Uterus (tissue), 2 donors: Measurements from ENCODE around the gene TOLLIP.

Experiments used
- POLR2A ChIP-seq, 2 donors: fragments of 450-650 bp; IDR thresholded peaks; one replicate each; pipeline ENCODE4 v1.6.1; 2016; ENCODE audit warnings: antibody characterized with exemption in 2 of 2, mild to moderate bottlenecking in 1 of 2, moderate library complexity in 1 of 2
- TF ChIP-seq, protein P1 (sequence below), 4 experiments: fragments of 200-600 bp in 2 of 4; fragments of 450-650 bp in 2 of 4; sonication (generic) in 2 of 4; IDR thresholded peaks; one replicate each; pipeline ENCODE4 v1.5.1; 2016 to 2019; ENCODE audit warnings: antibody characterized with exemption in 4 of 4, mild to moderate bottlenecking in 2 of 4, moderate library complexity in 1 of 4

DNA sequence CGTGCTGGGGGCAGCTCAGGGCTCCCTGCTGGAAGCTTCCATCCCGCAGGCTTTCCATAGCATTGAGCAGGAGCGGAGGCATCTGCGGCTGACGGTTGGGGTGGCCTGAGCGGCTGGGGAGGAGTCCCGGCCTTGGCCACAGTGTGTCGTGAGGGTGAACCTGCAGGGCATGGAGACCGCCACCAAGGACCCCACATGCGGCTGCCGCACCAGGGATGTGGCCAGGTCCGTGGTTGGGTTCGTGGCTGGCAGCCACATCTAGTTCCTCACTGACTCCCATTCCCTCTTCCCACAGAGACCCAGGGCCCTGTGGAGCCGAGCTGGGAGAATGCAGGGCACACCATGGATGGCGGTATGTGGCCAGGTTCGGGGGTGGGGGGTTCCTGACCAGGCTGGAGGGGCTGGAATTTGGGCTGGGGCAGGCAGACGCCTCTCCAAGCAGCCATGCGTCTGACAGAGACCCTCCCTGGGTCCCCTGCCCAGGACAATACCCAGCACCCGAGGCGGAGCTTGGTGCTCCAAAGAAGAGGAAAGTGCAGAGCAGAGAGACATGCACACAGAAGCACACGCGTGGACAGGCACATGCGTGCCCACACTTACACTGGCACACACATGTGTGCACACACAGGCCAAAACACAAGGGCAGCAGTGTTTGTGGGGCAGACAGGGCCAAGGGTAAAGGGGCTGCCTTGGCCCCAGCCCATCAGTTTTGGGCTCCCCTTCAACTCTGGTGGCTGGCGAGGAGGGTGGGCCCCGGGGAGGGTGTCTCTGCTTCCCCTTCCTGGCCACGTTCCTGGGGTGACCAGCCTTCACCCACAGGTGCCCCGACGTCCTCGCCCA, 83.8 kb downstream of the TOLLIP start:
- TF ChIP-seq POLR2A (IDR thresholded peaks at IDR 0.05): no peak
- TF ChIP-seq, protein P1, sequence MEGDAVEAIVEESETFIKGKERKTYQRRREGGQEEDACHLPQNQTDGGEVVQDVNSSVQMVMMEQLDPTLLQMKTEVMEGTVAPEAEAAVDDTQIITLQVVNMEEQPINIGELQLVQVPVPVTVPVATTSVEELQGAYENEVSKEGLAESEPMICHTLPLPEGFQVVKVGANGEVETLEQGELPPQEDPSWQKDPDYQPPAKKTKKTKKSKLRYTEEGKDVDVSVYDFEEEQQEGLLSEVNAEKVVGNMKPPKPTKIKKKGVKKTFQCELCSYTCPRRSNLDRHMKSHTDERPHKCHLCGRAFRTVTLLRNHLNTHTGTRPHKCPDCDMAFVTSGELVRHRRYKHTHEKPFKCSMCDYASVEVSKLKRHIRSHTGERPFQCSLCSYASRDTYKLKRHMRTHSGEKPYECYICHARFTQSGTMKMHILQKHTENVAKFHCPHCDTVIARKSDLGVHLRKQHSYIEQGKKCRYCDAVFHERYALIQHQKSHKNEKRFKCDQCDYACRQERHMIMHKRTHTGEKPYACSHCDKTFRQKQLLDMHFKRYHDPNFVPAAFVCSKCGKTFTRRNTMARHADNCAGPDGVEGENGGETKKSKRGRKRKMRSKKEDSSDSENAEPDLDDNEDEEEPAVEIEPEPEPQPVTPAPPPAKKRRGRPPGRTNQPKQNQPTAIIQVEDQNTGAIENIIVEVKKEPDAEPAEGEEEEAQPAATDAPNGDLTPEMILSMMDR (IDR thresholded peaks at IDR 0.05): no peak
